ENCODE measurements around the gene MMAA.
A peak's percentile ranks its signal among the peaks of the same experiment; 100 is the strongest.
"Not testable (repeated sequence)": the region's sequence is repeated elsewhere in the genome, so short reads cannot be mapped to it uniquely, and the experiment has no call there.

The MMAA gene

GRCh38 chr4:145618932-145619638 lies at the start of gene MMAA:
Gene MMAA, plus strand, starts transcription at chr4:145619385. Its CDS starts 19,755 bp downstream, at chr4:145639140.
- DNase-seq = peak; percentile 93

GRCh38 chr4:145574546-145574945 lies 44.6 kb upstream of the MMAA start:
- not testable (repeated sequence) for DNase-seq

- no peak for DNase-seq
Measured at GRCh38 chr4:145580906-145581305, 38.3 kb upstream of the MMAA start.

- no peak for DNase-seq
Measured at GRCh38 chr4:145583191-145584055, 35.8 kb upstream of the MMAA start.

- DNase-seq = no peak
Measured at GRCh38 chr4:145587088-145587754, 32.0 kb upstream of the MMAA start.

GRCh38 chr4:145589381-145589780 lies 29.8 kb upstream of the MMAA start:
- not testable (repeated sequence) for DNase-seq

GRCh38 chr4:145589916-145590702 lies 29.1 kb upstream of the MMAA start:
- no peak for DNase-seq

GRCh38 chr4:145602129-145602760 lies 16.9 kb upstream of the MMAA start:
- DNase-seq = no peak

GRCh38 chr4:145605941-145606340 lies 13.2 kb upstream of the MMAA start:
- no peak for DNase-seq

- peak; percentile 38 for DNase-seq
Measured at GRCh38 chr4:145609481-145610427, 9.4 kb upstream of the MMAA start.

- no peak for DNase-seq
Measured at GRCh38 chr4:145613566-145614232, 5.5 kb upstream of the MMAA start.

GRCh38 chr4:145614233-145614610 lies 5.0 kb upstream of the MMAA start:
- no peak for DNase-seq

GRCh38 chr4:145618210-145618931 lies 814 bp upstream of the MMAA start:
- DNase-seq = no peak

GRCh38 chr4:145619639-145619996 lies 433 bp downstream of the MMAA start:
- DNase-seq = no peak

GRCh38 chr4:145622067-145622466 lies 2.9 kb downstream of the MMAA start:
- DNase-seq = not testable (repeated sequence)

- DNase-seq = no peak
Measured at GRCh38 chr4:145623831-145624230, 4.6 kb downstream of the MMAA start.

GRCh38 chr4:145625677-145626622 lies 6.8 kb downstream of the MMAA start:
- DNase-seq = no peak

GRCh38 chr4:145626623-145626982 lies 7.4 kb downstream of the MMAA start:
- no peak for DNase-seq

GRCh38 chr4:145635117-145635516 lies 15.9 kb downstream of the MMAA start:
- no peak for DNase-seq

Data from CD4-positive, alpha-beta T cell treated with Interferon gamma for 1 hour (primary cell).